Uterus (tissue), 4 donors: ENCODE data around the gene TAS1R3. TPM values are rescaled to one million over a fixed set of nuclear protein-coding genes. Genes with fewer than 3 reads are reported as not detected.

ENCODE experiments used
- DNase-seq, 2 donors: peaks; one replicate each; pipeline ENCODE4 v3.0.0-alpha.2; 2019 to 2020
- H3K27ac ChIP-seq, 2 donors: fragments of 200-600 bp; sonication (generic); 1 replicate in 1 of 2; 2 replicates in 1 of 2; pipeline ENCODE4 v1.5.1; 2016 to 2018
- H3K27me3 ChIP-seq, 2 donors: fragments of 200-600 bp; sonication (generic); one replicate each; pipeline ENCODE4 v1.5.1; 2018 to 2019; ENCODE audit warnings: control low read depth in 1 of 2
- H3K36me3 ChIP-seq, 2 donors: fragments of 200-600 bp; sonication (generic); one replicate each; pipeline ENCODE4 v1.5.1; 2019; ENCODE audit warnings: control low read depth in 1 of 2
- H3K4me1 ChIP-seq, 2 donors: fragments of 200-600 bp; sonication (generic); one replicate each; pipeline ENCODE4 v1.5.1; 2018 to 2019; ENCODE audit warnings: control low read depth in 1 of 2
- H3K4me3 ChIP-seq, 2 donors: fragments of 200-600 bp; sonication (generic); 1 replicate in 1 of 2; 2 replicates in 1 of 2; pipeline ENCODE4 v1.5.1; 2018 to 2019; ENCODE audit warnings: mild to moderate bottlenecking in 1 of 2
- H3K9me3 ChIP-seq, 2 donors: fragments of 200-600 bp; sonication (generic); one replicate each; pipeline ENCODE4 v1.5.1; 2019; ENCODE audit warnings: control low read depth in 1 of 2
- POLR2A ChIP-seq, 2 donors: fragments of 450-650 bp; IDR thresholded peaks; one replicate each; pipeline ENCODE4 v1.6.1; 2016; ENCODE audit warnings: antibody characterized with exemption in 2 of 2, mild to moderate bottlenecking in 1 of 2, moderate library complexity in 1 of 2
- intact Hi-C: fragments of 100-400 bp; cut with DNase I; formaldehyde crosslinking; loops from one replicate; pipeline ENCODE4 v1.15.1; 2023; ENCODE audit warnings: low total_unique reads
- total RNA-seq, 4 donors: library from RNA; depleted of rRNA in 3 of 4; stranded (reverse); fragments of >200 nt in 3 of 4; gene quantifications; one replicate each; pipeline versions ENCODE4 v1.1.0 to v1.2.4, GENCODE V29; 2014 to 2023
- TF ChIP-seq, protein P1 (sequence below), 4 experiments: fragments of 200-600 bp in 2 of 4; fragments of 450-650 bp in 2 of 4; sonication (generic) in 2 of 4; IDR thresholded peaks; one replicate each; pipeline ENCODE4 v1.5.1; 2016 to 2019; ENCODE audit warnings: antibody characterized with exemption in 4 of 4, mild to moderate bottlenecking in 2 of 4, moderate library complexity in 1 of 4
- donor health status: DM: yes; HTN: yes; CAD: no.

Gene TAS1R3
- total RNA-seq, 4 donors from 2014 or later: 0.14 to 0.34 TPM; not detected in 2

DNA sequence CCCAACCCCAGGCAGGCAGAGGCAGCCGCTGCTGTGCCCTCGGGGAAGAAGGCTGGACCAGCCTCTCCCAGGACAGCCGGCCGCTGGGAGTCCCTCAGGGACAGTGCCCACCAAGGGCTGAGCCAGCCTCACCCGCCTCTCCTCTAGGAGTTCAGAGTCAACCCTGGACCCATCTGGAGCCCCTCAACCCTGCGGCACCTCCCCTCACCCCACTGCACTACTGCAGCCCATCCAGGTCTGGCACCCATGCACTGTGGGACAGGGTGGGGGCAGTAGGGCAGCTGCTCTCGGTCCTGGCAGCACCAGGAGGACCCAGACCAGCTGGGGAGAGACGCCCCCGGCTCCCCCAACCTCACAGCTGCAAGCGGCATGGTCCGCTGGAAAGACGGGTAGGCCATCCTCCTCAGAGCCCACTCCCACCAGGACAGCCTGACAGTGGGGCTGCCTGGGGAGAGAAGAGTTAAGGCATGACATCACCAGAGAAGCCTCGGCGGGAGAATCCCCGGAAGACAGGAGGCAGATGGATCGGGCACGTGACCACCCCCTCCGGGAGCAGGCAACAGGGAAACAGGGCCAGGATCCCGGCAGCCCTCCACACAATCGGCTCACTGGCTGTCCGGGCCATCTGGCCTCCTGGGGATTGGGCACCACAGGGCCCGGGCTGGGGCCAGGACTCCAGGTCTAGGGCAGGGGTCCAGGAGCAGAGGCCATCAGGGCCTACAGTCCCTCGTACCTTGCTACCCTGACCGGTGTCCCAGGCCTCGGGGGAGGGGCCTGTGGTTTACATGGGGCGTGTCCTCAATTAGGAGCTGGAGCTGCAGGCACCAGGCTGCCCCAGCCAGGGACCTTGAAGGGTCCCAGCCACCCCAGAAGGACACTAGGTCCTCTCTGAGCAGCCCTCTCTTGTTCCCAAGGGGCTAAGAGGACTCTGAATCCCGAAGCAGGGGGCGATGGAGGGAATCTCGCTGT is 26.5 kb upstream of the TAS1R3 start:
- peak; percentile 90 to 93 for DNase-seq
- Histone ChIP-seq H3K27me3 (no peaks in the 10 kb centered on the region), H3K4me1 (peaks cover 0 to 31% of the 10 kb centered on the region in 2 donors), H3K9me3 (no peaks in the 10 kb centered on the region), H3K36me3 (no peaks in the 10 kb centered on the region), H3K4me3 (peak overlapping the region; percentile 37 to 66), H3K27ac (peak overlapping the region; percentile 87)
- peak in 1 of 2 donors; percentile 34 for TF ChIP-seq POLR2A (IDR thresholded peaks at IDR 0.05)
- TF ChIP-seq, protein P1, sequence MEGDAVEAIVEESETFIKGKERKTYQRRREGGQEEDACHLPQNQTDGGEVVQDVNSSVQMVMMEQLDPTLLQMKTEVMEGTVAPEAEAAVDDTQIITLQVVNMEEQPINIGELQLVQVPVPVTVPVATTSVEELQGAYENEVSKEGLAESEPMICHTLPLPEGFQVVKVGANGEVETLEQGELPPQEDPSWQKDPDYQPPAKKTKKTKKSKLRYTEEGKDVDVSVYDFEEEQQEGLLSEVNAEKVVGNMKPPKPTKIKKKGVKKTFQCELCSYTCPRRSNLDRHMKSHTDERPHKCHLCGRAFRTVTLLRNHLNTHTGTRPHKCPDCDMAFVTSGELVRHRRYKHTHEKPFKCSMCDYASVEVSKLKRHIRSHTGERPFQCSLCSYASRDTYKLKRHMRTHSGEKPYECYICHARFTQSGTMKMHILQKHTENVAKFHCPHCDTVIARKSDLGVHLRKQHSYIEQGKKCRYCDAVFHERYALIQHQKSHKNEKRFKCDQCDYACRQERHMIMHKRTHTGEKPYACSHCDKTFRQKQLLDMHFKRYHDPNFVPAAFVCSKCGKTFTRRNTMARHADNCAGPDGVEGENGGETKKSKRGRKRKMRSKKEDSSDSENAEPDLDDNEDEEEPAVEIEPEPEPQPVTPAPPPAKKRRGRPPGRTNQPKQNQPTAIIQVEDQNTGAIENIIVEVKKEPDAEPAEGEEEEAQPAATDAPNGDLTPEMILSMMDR (IDR thresholded peaks at IDR 0.05): peak in 1 of 4 experiments; percentile 3
- intact Hi-C loops: loop anchor here (10.0 kb wide), 1 partner anchor 50 kb away; the partner anchor contains the start of gene MXRA8

DNA sequence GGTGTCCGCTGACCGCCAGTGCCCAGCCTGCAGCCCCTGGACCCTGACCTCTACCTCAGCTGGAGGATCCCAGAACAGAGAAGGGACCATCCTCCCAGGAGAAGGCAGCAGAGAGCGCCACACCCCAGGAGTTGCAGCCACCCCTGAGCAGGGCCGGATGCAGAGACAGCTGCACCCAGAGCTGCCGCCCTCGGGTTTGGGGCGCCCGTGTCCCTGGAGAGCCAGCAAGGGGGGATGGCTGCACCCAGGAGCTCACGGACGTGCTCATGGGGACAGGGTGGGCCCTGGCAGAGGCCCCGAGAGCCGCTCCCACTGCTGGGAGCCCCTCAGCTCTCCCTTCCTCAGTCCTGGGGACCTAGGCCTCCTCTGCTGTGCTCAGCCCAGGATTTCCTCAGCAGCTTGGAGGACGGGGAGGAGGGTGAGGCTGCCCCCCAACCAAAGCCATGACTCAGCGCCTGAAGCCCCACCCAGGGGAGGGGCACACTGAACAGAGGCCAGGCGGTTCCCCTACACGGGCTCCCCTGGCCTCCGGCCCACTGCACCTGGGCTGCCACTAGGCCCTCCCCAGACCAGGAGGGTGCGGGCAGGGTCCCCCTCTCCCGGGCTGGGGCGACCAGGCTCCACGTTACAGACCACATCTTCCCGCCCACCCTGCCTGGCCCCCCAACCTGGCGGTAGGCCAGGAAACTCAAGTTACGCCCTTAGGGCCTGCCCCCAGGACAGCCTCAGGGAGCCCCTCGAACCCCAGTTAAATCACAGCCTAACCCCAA is 25.6 kb upstream of the TAS1R3 start:
- Histone ChIP-seq H3K9me3 (no peaks in the 10 kb centered on the region), H3K4me1 (peaks cover 0 to 36% of the 10 kb centered on the region in 2 donors), H3K27me3 (no peaks in the 10 kb centered on the region), H3K36me3 (no peaks in the 10 kb centered on the region), H3K27ac (peak overlapping the region; percentile 87), H3K4me3 (peak overlapping the region; percentile 37 to 66)
- DNase-seq: peak; percentile 85 to 89
- peak in 1 of 2 donors; percentile 34 for TF ChIP-seq POLR2A (IDR thresholded peaks at IDR 0.05)
- TF ChIP-seq, protein P1 (IDR thresholded peaks at IDR 0.05): no peak
- intact Hi-C loops: loop anchor here (10.0 kb wide), 1 partner anchor 49 kb away; the partner anchor contains the start of gene MXRA8

DNA sequence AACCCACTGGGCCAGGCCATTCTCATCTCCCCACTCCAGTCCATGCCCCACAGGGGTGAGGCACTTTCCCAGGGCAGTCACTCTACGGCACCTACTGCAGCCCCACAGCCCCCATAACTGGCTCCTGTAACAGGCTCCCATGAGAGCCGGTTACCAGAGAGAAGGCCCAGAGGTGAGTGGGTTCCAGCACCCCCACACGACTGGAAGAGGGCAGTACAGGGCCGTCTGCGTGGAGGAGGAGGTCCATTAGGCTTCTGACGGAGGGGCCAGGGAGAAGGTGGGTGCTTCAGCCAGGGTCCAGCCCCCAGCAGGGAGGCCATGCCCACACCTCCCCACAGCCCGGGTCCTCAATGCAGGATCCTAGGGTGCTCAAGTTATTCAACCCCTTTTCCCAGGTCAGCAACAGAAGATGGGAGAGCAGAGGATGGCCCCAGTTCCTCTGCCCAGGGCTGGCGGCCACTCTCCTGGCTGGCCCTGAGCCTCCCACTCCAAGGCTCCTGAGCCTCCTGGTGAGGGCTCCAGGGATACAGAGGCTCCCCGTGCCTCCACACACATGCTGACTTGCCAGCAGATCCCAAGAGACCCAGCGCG is 24.9 kb upstream of the TAS1R3 start:
- no peak for DNase-seq
- H3K36me3 ChIP-seq: no peaks in the 10 kb centered on the region
- no peaks in the 10 kb centered on the region for H3K9me3 ChIP-seq
- peaks cover 0 to 36% of the 10 kb centered on the region in 2 donors for H3K4me1 ChIP-seq
- peak overlapping the region; percentile 37 to 66 for H3K4me3 ChIP-seq
- TF ChIP-seq, protein P1 (IDR thresholded peaks at IDR 0.05): no peak
- TF ChIP-seq POLR2A (IDR thresholded peaks at IDR 0.05): no peak
- intact Hi-C loops: loop anchor here (10.0 kb wide), 1 partner anchor 49 kb away; the partner anchor contains the start of gene MXRA8
- H3K27me3 ChIP-seq: no peaks in the 10 kb centered on the region
- peak overlapping the region; percentile 87 for H3K27ac ChIP-seq

DNA sequence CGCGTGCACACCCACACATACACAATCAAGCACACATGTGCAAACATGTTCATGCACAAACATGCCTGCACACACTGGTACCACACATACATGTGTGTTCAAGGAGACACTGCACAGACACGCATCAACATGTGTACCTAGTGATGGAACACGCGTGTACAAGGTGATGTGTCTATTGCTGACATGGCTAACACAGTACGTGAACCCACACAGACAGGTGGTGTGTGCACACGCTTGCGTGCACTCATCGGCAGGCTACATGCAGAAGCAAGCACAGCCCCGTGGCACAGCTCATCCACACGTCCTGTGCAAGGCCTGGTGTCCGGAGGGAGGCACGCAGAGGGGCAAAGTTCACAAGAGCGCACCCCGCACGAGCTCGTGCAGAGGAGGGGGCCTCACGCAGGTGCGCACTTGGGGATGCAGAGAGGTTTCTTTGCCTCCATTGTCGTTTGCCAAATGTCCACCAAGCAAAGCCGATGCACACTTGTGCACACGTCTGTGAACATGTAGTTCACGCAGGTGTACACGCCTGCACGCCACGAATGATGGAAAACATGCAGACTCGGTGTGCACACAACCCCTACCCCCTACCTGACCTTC is 24.3 kb upstream of the TAS1R3 start:
- intact Hi-C loops: loop anchor here (10.0 kb wide), 1 partner anchor 48 kb away; the partner anchor contains the start of gene MXRA8
- Histone ChIP-seq H3K36me3 (no peaks in the 10 kb centered on the region), H3K9me3 (no peaks in the 10 kb centered on the region), H3K4me1 (peaks cover 0 to 36% of the 10 kb centered on the region in 2 donors), H3K27me3 (no peaks in the 10 kb centered on the region), H3K27ac (peak overlapping the region; percentile 87 to 94), H3K4me3 (peak overlapping the region; percentile 37 to 66)
- DNase-seq: no peak
- no peak for TF ChIP-seq POLR2A (IDR thresholded peaks at IDR 0.05)
- TF ChIP-seq, protein P1 (IDR thresholded peaks at IDR 0.05): no peak
